Activated CD4-positive, alpha-beta T cell treated with anti-CD3 and anti-CD28 coated beads, Interleukin-2, amount 50 U/mL, for 24 hours (primary cell): ENCODE results near the gene OR2V1.

ENCODE experiments used
- DNase-seq, 2 donors: peaks; one replicate each; pipeline ENCODE4 v3.0.0-alpha.2; 2020; ENCODE audit warnings: low read depth in 1 of 2, low spot score in 1 of 2

The OR2V1 gene

GRCh38 chr5:181084621-181085195 is 46.3 kb downstream of the OR2V1 start:
- DNase-seq, result no peak

DNA sequence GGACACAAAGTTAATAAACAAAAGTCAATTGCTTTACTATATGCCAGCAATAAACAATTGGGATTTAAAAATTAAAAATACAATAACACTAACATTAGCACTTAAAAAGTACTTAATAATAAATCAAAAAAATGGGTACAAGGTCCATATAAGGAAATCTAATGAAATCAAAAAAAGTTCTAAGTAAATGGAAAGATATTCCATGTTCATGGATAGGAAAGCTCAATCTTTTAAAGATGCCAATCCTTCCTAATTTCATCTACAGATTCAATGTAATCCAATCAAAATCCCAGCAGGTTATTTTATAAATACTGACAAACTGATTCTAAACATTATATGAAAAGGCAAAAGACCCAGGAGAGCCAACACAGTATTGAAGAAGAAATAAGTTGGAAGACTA is 49.0 kb downstream of the OR2V1 start:
- DNase-seq, result no peak

GRCh38 chr5:181076920-181077319 is 54.0 kb downstream of the OR2V1 start:
- no peak for DNase-seq
